Measurements from ENCODE around the gene STK11.
A peak's percentile ranks its signal among the peaks of the same experiment; 100 is the strongest.

Gene STK11

DNA sequence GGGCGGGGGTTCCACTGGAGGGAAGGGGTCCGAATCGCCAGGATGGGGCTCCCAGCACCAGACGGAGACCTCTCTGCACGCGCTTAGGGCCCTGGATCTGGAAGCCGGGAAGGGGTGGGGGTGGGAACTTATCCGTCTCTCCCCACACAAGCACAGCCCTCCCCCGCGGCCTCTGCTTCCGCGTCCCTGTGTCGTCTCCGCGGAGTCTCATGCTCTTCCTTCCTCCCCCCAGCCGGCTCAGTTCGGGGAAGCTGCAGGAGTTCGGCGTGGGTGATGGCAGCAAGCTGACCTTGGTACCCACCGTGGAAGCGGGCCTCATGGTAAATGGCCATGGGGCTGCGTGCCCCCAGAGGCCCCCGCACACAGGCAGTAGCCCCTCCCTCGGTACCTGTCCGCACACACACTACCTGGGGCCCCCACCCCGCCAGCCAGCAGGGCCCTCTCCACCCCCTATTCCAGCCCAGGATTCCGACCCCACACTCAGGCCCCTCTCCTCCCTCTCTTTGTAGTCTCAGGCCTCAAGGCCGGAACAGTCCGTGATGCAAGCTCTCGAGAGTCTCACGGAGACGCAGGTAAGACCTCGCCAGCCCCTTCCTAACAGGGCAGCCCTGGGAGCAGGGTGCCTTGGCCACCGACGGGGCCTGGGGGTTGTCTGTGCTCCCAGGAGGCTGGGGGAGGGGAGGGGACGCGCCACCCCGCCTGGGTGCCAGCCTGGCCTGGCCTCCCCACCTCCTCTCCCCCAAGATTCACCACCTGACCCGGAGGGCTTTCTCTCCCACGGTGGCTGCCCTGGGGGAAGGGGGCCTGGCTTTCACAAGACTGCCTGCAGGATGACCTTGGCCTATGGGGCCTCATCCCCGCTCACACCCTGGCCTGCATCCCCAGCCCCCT, 46.0 kb downstream of the STK11 start:
- no peak for DNase-seq

- no peak for DNase-seq
Measured at GRCh38 chr19:1252221-1252820, 46.7 kb downstream of the STK11 start.

GRCh38 chr19:1252821-1253513, 47.4 kb downstream of the STK11 start:
- DNase-seq = peak; percentile 39

- DNase-seq = no peak
Measured at GRCh38 chr19:1253514-1254080, 48.0 kb downstream of the STK11 start.

GRCh38 chr19:1254081-1254527, 48.5 kb downstream of the STK11 start:
- DNase-seq = no peak

DNA sequence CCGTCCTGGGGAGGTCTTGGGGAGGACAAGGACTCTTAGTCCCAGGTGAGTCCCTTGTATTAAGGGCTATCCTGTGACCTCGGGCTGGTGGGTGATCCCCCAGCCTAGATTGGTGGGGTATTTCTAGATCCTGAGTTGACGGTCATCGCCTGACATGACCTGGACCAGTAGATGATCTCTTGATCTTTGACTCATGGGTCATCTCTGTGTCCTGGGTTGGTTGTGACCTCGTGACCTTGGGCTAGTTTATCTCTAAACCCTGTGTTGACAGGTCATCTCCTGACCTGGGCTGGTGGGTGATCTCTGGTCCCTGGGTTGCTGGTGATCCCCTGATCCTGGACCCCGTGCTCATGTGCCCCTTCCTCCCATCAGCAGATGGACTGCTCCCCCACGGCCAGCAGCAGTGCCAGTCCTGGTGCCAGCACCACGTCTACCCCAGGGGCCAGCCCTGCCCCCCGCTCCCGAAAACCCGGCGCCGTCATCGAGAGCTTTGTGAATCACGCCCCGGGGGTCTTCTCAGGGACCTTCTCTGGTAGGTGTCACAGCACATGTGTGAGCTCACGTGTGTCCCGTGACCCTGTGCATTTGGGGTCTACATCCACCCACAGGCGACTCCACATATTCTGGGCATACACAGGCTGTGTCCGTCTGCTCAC, 49.1 kb downstream of the STK11 start:
- no peak for DNase-seq

DNA sequence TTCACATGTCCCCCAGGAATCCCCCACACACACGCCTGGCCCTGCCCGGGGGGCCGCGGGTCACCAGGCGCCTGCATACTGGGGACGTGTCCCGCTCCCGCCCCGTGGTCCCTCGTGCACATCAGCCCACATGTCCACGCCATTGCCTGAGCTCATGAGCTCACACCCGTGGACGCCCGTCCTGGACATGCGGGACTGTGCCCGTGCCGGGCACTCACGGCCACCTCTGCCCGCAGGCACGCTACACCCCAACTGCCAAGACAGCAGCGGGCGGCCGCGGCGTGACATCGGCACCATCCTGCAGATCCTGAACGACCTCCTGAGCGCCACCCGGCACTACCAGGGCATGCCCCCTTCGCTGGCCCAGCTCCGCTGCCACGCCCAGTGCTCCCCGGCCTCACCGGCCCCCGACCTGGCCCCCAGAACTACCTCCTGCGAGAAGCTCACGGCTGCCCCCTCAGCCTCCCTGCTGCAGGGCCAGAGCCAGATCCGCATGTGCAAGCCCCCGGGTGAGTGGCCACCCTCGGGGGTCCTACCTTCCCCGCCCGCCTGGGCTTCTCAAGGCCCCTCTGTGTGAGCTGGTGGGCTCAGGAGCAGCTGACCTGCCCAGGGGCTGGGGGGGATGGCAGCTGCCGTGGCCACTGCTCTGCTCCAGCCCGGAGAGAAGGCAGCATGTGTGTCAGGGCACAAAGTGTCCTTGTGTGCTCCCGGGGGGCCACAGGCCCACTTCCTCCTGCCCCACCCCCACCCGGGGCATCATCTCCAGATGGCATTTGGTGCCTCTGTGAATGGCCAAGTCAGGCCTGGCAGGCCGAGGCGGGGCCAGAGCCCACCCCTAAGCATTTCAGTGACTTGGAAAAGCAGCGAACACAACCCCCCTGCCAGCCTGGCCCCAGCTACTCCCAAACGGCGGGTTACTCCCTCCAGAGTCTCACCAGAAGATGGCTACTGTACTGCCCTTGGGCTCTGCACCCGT, 49.9 kb downstream of the STK11 start:
- no peak for DNase-seq

- DNase-seq = no peak
Measured at GRCh38 chr19:1256646-1257474, 51.3 kb downstream of the STK11 start.

DNA sequence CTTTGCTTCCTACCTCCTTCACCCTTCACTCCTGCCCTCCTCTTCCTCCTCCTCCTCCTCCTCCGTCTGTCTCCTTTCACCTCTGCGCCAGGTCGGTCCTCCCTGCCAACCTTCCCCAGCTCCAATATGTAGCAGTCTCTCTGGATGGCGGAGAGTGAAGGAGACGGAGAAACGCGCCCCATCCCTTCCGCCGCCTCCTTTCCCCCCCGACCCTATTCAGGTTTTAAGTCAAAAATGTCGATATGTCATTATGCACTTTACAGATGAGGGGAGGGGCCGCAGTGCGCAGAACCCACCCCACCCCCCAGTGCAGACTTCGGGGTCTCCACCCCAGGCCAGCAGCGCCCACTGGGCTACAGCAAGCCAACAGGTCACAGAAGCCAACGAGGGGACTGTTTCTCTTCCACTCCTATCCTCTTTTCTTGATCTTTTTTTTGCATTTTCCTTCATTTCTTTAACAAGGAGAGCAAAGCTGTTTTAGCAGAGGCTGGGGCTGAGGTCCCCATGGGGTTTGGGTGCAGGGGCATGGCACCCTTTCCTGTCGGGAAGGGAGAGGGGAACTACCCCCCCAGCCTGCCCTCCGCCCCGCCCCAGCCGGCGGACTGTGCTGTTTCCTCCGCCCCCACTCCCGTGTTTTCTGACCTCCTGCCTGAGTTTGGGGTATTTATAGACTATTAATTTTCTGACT, 52.0 kb downstream of the STK11 start:
- DNase-seq = no peak

DNA sequence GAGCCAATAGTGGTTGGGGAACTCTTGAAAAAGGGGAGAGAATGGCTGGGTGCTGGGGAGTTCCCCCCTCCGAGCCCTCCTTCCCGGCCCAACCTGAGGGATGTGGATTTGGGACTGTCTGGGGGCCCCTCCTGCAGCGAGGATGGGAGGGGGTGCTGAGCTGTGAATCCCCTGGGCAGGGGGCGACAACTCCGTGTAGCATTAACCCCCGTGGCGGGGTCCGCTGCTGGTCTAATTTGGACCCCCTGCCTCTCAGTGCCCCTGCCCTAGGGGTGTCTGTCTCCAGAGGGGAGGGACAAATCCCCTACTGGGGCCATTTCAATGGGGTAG, 52.5 kb downstream of the STK11 start:
- no peak for DNase-seq

GRCh38 chr19:1258707-1259205, 53.2 kb downstream of the STK11 start:
- DNase-seq = no peak

GRCh38 chr19:1259206-1259875, 53.8 kb downstream of the STK11 start:
- DNase-seq = no peak

DNA sequence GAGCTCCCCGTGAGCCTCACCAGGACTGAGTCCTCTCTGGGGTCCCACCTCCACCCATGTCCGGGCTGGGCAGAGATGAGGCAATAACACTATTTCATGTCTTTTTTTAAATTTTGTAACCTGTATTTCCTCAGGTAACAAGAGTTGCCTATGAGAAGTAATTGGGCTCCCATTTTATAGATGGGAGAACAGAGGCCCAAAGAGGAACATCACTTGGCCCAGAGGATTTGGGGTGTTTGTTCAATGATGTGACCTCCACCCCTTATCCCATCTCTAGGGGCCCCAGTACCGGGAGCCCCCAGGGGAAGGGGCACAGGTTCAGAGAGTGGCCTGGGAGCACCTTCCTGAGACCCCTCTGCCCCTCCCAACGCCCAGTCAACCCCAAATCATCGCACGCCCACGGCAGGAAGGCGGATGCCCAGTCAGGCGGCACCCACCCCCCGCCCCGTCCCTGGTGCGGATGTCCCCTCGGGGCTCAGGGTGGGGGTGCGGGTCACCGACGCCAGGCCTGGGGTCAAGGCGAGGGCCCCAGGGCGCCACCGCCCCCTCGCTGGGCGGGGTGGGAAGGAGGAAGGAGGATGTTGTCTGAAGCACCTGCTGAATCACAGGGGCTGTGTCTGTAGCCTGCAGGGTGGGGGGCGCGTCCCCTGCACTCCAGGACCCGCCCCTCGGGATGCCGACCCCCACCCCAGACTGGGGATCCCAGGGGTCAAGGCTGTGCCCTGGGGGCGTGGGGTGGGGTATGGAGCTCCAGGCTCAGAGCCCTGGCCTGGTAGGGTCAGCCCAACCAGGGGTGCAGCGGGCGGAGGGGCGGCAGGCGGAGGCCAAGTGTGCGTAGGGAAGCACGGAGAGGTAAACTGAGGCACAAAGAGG, 54.5 kb downstream of the STK11 start:
- DNase-seq = no peak

DNA sequence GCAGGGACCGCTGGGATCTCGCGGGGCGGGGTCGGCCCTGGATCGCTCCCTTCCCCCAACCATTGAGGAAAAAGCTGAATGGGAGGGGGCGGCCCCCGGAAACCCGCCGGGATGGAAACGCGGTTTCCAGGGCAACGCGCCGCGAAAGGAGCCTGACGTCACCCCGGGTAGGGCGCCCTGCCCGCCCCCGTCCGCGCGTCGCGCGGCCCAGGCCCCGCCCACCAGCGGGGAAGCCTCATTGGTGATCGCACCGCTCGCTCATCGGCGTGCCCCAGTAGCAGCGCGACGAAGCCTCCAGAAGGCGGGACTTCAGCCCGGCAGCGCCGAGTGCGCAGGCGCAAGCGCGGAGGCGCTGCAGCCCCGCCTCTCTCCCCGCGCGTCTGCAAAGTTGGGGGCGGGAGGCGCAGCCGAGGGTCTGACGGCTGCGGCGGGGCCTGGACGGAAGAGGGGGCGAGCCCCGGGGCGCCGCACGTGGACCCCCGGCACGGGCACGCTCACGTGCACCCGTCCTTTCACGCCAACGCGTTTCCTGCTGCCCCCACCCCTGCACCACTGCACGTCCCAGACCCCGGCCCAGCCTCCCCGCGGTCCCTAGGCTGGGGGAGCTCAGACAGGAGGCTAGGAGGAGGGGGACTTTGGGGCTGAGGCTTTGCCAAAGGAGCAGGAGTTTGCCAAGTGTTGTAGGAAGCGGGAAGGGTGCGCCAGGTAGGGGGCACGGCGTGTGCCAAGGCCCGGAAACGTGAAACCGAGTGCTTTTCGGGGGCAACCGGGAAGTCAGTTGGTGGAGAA, 55.4 kb downstream of the STK11 start:
- peak; percentile 67 for DNase-seq

GRCh38 chr19:1261538-1261797, 55.9 kb downstream of the STK11 start:
- no peak for DNase-seq

GRCh38 chr19:1261798-1262622, 56.4 kb downstream of the STK11 start:
- no peak for DNase-seq

GRCh38 chr19:1262623-1263123, 57.1 kb downstream of the STK11 start:
- DNase-seq = no peak
